Measurements from ENCODE around the gene CFAP69.

Gene CFAP69

GRCh38 chr7:90312745-90313144 lies 67.8 kb downstream of the CFAP69 start:
- no peak for TF ChIP-seq CREB1 (IDR thresholded peaks at IDR 0.05; ENCODE audit: low read depth)
- TF ChIP-seq EGR1 (IDR thresholded peaks at IDR 0.05): no peak
- no peak for TF ChIP-seq TEAD4 (IDR thresholded peaks at IDR 0.05)
- TF ChIP-seq TCF12 (IDR thresholded peaks at IDR 0.05; ENCODE audit: low read depth): no peak
- TF ChIP-seq, protein P1, sequence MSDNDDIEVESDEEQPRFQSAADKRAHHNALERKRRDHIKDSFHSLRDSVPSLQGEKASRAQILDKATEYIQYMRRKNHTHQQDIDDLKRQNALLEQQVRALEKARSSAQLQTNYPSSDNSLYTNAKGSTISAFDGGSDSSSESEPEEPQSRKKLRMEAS (IDR thresholded peaks at IDR 0.05): no peak
- no peak for TF ChIP-seq NFIC (IDR thresholded peaks at IDR 0.05)
- TF ChIP-seq EP300 (IDR thresholded peaks at IDR 0.05; ENCODE audit: borderline replicate concordance): no peak
- TF ChIP-seq USF1 (IDR thresholded peaks at IDR 0.05): no peak

DNA sequence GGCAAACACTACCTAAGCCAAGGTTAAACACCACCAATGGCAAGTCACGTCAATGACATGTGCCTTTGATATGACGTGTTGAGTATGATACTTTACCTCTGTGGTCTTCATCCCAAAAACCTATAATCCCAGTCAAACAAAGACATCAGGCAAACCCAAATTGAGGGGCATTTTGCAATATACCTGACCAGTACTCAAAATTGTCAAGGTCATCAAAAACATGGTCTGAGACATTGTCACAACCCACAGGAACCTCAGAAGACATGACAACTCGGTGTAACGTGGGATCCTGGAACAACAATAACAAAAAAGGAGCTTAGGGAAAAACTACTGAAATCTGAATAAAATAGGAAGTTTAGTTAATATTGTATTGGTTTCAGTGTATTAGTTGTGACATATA lies 68.9 kb downstream of the CFAP69 start:
- TF ChIP-seq YY1 (IDR thresholded peaks at IDR 0.05; ENCODE audit: low read depth) (no peak), TEAD4 (IDR thresholded peaks at IDR 0.05) (no peak), FOXM1 (IDR thresholded peaks at IDR 0.05; ENCODE audit: borderline replicate concordance, low read depth) (no peak), USF1 (IDR thresholded peaks at IDR 0.05) (no peak), EP300 (IDR thresholded peaks at IDR 0.05; ENCODE audit: borderline replicate concordance) (no peak), CREB1 (IDR thresholded peaks at IDR 0.05; ENCODE audit: low read depth) (no peak), NFIC (IDR thresholded peaks at IDR 0.05) (no peak), TAF1 (IDR thresholded peaks at IDR 0.05; ENCODE audit: low read depth) (no peak), TCF12 (IDR thresholded peaks at IDR 0.05; ENCODE audit: low read depth) (no peak), RAD21 (IDR thresholded peaks at IDR 0.05; ENCODE audit: low read depth) (no peak), EGR1 (IDR thresholded peaks at IDR 0.05) (no peak)
- TF ChIP-seq, protein P1 (IDR thresholded peaks at IDR 0.05): no peak
- TF ChIP-seq, protein P2, sequence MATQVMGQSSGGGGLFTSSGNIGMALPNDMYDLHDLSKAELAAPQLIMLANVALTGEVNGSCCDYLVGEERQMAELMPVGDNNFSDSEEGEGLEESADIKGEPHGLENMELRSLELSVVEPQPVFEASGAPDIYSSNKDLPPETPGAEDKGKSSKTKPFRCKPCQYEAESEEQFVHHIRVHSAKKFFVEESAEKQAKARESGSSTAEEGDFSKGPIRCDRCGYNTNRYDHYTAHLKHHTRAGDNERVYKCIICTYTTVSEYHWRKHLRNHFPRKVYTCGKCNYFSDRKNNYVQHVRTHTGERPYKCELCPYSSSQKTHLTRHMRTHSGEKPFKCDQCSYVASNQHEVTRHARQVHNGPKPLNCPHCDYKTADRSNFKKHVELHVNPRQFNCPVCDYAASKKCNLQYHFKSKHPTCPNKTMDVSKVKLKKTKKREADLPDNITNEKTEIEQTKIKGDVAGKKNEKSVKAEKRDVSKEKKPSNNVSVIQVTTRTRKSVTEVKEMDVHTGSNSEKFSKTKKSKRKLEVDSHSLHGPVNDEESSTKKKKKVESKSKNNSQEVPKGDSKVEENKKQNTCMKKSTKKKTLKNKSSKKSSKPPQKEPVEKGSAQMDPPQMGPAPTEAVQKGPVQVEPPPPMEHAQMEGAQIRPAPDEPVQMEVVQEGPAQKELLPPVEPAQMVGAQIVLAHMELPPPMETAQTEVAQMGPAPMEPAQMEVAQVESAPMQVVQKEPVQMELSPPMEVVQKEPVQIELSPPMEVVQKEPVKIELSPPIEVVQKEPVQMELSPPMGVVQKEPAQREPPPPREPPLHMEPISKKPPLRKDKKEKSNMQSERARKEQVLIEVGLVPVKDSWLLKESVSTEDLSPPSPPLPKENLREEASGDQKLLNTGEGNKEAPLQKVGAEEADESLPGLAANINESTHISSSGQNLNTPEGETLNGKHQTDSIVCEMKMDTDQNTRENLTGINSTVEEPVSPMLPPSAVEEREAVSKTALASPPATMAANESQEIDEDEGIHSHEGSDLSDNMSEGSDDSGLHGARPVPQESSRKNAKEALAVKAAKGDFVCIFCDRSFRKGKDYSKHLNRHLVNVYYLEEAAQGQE (IDR thresholded peaks at IDR 0.05; ENCODE audit: low read depth): no peak

GRCh38 chr7:90320014-90320413 lies 75.0 kb downstream of the CFAP69 start:
- TF ChIP-seq CREB1 (IDR thresholded peaks at IDR 0.05; ENCODE audit: low read depth) (no peak), ZBTB7A (IDR thresholded peaks at IDR 0.05; ENCODE audit: low read depth) (no peak), EGR1 (IDR thresholded peaks at IDR 0.05) (no peak), CEBPB (IDR thresholded peaks at IDR 0.05) (no peak), FOXM1 (IDR thresholded peaks at IDR 0.05; ENCODE audit: borderline replicate concordance, low read depth) (no peak), NFIC (IDR thresholded peaks at IDR 0.05) (no peak), USF1 (IDR thresholded peaks at IDR 0.05) (no peak), EP300 (IDR thresholded peaks at IDR 0.05; ENCODE audit: borderline replicate concordance) (no peak), TCF12 (IDR thresholded peaks at IDR 0.05; ENCODE audit: low read depth) (no peak), TAF1 (IDR thresholded peaks at IDR 0.05; ENCODE audit: low read depth) (no peak), TEAD4 (IDR thresholded peaks at IDR 0.05) (no peak)
- TF ChIP-seq, protein P2 (IDR thresholded peaks at IDR 0.05; ENCODE audit: low read depth): no peak
- TF ChIP-seq, protein P1 (IDR thresholded peaks at IDR 0.05): no peak

DNA sequence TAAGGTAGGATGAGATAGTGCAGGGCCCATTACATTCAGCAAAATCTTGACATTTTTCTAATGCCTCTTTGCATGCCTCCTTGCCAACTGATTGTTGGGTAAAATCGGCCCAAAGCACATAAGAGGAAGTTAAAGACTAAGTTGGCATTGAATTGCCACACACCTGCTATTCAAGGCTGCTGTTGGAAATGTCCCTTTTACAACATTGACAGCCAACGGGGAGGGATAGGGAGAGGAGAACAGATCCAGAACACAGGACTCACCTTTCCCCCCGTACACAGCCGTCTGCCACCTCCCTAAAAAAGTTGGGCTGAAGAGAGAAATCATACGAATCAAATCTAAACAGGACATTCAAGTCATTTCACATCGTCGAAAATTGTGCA lies 75.4 kb downstream of the CFAP69 start:
- TF ChIP-seq TAF1 (IDR thresholded peaks at IDR 0.05; ENCODE audit: low read depth): no peak
- no peak for TF ChIP-seq RAD21 (IDR thresholded peaks at IDR 0.05; ENCODE audit: low read depth)
- TF ChIP-seq USF1 (IDR thresholded peaks at IDR 0.05): no peak
- TF ChIP-seq CREB1 (IDR thresholded peaks at IDR 0.05; ENCODE audit: low read depth): no peak
- TF ChIP-seq, protein P2 (IDR thresholded peaks at IDR 0.05; ENCODE audit: low read depth): no peak
- TF ChIP-seq CEBPB (IDR thresholded peaks at IDR 0.05): no peak
- TF ChIP-seq EGR1 (IDR thresholded peaks at IDR 0.05): no peak
- no peak for TF ChIP-seq ZBTB7A (IDR thresholded peaks at IDR 0.05; ENCODE audit: low read depth)
- TF ChIP-seq TCF12 (IDR thresholded peaks at IDR 0.05; ENCODE audit: low read depth): no peak
- TF ChIP-seq TEAD4 (IDR thresholded peaks at IDR 0.05): no peak
- TF ChIP-seq FOXM1 (IDR thresholded peaks at IDR 0.05; ENCODE audit: borderline replicate concordance, low read depth): no peak
- TF ChIP-seq YY1 (IDR thresholded peaks at IDR 0.05; ENCODE audit: low read depth): no peak
- no peak for TF ChIP-seq NFIC (IDR thresholded peaks at IDR 0.05)

Measured in Ishikawa (cell line).